Endothelial cell of umbilical vein (primary cell): ENCODE measurements around the gene ZNF511. TPM values are rescaled to one million over a fixed set of nuclear protein-coding genes. Genes with fewer than 3 reads are reported as not detected.

Experiments
- BruUV-seq: library from RNA; stranded (reverse); fragments of 400-500 nt; replicated peaks from 2 replicates; lab custom pipeline; 2021; lab: Mats Ljungman, UMichigan
- CTCF ChIA-PET: fragments of 300-600, 350-600 bp; sonication (Branson Sonifier 250); formaldehyde crosslinking; loops from one replicate; lab custom pipeline; 2021; ENCODE audit warnings: antibody characterized with exemption, inconsistent platforms; lab: Charles Lee
- POLR2A ChIA-PET: fragments of 300-600, 350-600 bp; sonication (Branson Sonifier 250); formaldehyde crosslinking; loops from one replicate; lab custom pipeline; 2021; ENCODE audit warnings: antibody characterized with exemption, inconsistent platforms; lab: Charles Lee
- DNase-seq: peaks from one replicate; pipeline ENCODE4 v3.0.0-alpha.2; 2011; ENCODE audit warnings: low read depth, low spot score
- FAIRE-seq: peaks from 2 replicates; lab custom pipeline; 2011; peaks lifted over from hg19 to GRCh38; lab: Jason Lieb, UNC
- H2AFZ ChIP-seq: 2 replicates; pipeline ENCODE4 v1.6.0; 2012; ENCODE audit warnings: low read depth, low read length, control low read depth, inconsistent platforms
- H3K27ac ChIP-seq: 2 replicates; pipeline ENCODE4 v1.5.1; 2011; ENCODE audit warnings: low read depth, mild to moderate bottlenecking, control low read depth, low read length, moderate library complexity; ENCODE audit not compliant: insufficient read depth
- H3K27me3 ChIP-seq, 2 experiments: 2 replicates each; pipeline versions ENCODE4 v1.6.0 to v1.6.1; 2011; ENCODE audit warnings: low read length in 2 of 2, mixed read lengths in 1 of 2; ENCODE audit not compliant: control insufficient read depth in 2 of 2, insufficient read depth in 2 of 2
- H3K36me3 ChIP-seq, 2 experiments: 2 replicates in 1 of 2; 3 replicates in 1 of 2; pipeline ENCODE4 v1.5.1; 2011; ENCODE audit warnings: low read length in 2 of 2, mild to moderate bottlenecking in 1 of 2, moderate library complexity in 1 of 2; ENCODE audit not compliant: control insufficient read depth in 2 of 2, insufficient read depth in 2 of 2; ENCODE audit errors: extremely low read depth in 1 of 2
- H3K4me1 ChIP-seq: 3 replicates; pipeline ENCODE4 v1.5.1; 2011; ENCODE audit warnings: mild to moderate bottlenecking, low read length; ENCODE audit not compliant: control insufficient read depth, insufficient read depth; ENCODE audit errors: extremely low read depth
- H3K4me2 ChIP-seq: 2 replicates; pipeline ENCODE4 v1.6.1; 2011; ENCODE audit warnings: low read length, control low read depth, mixed read lengths; ENCODE audit not compliant: insufficient read depth
- H3K4me3 ChIP-seq, 3 experiments: fragments of 200-600 bp in 1 of 3; sonication (generic), shearing (Covaris generic) in 1 of 3; replicated peaks in 1 of 3; 2 replicates each; pipeline ENCODE4 v1.5.1; 2011 to 2016; ENCODE audit warnings: control low read depth in 3 of 3, low read length in 3 of 3, mild to moderate bottlenecking in 2 of 3, inconsistent platforms in 1 of 3, low read depth in 1 of 3, moderate library complexity in 1 of 3; ENCODE audit not compliant: insufficient read depth in 1 of 3
- H3K79me2 ChIP-seq: 2 replicates; pipeline ENCODE4 v1.6.0; 2012; ENCODE audit warnings: low read length, inconsistent platforms; ENCODE audit not compliant: control insufficient read depth, insufficient read depth
- H3K9ac ChIP-seq: replicated peaks from 2 replicates; pipeline ENCODE3; 2011; ENCODE audit warnings: low read length, control low read depth; ENCODE audit not compliant: insufficient read depth; ENCODE audit errors: extremely low read depth
- H3K9me1 ChIP-seq: replicated peaks from 3 replicates; pipeline ENCODE4 v1.6.0; 2011; ENCODE audit warnings: mild to moderate bottlenecking, low read length; ENCODE audit not compliant: control insufficient read depth, insufficient read depth; ENCODE audit errors: extremely low read depth
- H3K9me3 ChIP-seq: replicated peaks from 2 replicates; pipeline ENCODE4 v1.5.1; 2012; ENCODE audit warnings: low read length, inconsistent platforms; ENCODE audit not compliant: control insufficient read depth, insufficient read depth
- H4K20me1 ChIP-seq: replicated peaks from 2 replicates; pipeline ENCODE3; 2011; ENCODE audit warnings: mild to moderate bottlenecking, low read length; ENCODE audit not compliant: control insufficient read depth, insufficient read depth; ENCODE audit errors: extremely low read depth
- EZH2 ChIP-seq: IDR thresholded peaks from 2 replicates; pipeline ENCODE4 v1.6.1; 2012; ENCODE audit warnings: borderline replicate concordance, low read depth, mild to moderate bottlenecking, moderate library complexity, low read length, inconsistent platforms; ENCODE audit not compliant: severe bottlenecking
- FOS ChIP-seq: IDR thresholded peaks from 2 replicates; pipeline ENCODE4 v1.6.1; 2011; ENCODE audit warnings: mild to moderate bottlenecking, low read length, moderate library complexity, borderline replicate concordance; ENCODE audit not compliant: insufficient read depth
- GATA2 ChIP-seq: IDR thresholded peaks from 2 replicates; pipeline ENCODE4 v1.7.0; 2011; ENCODE audit warnings: low read depth, mild to moderate bottlenecking, moderate library complexity, mixed read lengths, low read length; ENCODE audit not compliant: insufficient read length, insufficient read depth
- JUN ChIP-seq: IDR thresholded peaks from 2 replicates; pipeline ENCODE4 v1.6.1; 2011; ENCODE audit warnings: borderline replicate concordance, low read depth; ENCODE audit not compliant: insufficient read length, insufficient read depth
- MAX ChIP-seq: IDR thresholded peaks from 2 replicates; pipeline ENCODE4 v1.6.1; 2011; ENCODE audit not compliant: insufficient read depth, insufficient read length
- MYC ChIP-seq: IDR thresholded peaks from one replicate; pipeline ENCODE4 v1.6.1; 2011; ENCODE audit warnings: mild to moderate bottlenecking, low read depth, low read length
- POLR2A ChIP-seq: IDR thresholded peaks from 2 replicates; pipeline ENCODE4 v1.6.1; 2012; ENCODE audit warnings: low read depth, mild to moderate bottlenecking, control low read depth, low read length
- POLR2AphosphoS5 ChIP-seq: IDR thresholded peaks from 2 replicates; pipeline ENCODE4 v1.6.1; 2012; ENCODE audit warnings: low read depth, mild to moderate bottlenecking, control low read depth, low read length, moderate library complexity; ENCODE audit not compliant: insufficient read depth
- dilution Hi-C: fragments of 300-500 bp; cut with MboI; formaldehyde crosslinking; loops from one replicate; pipeline ENCODE4 v1.15.0; 2019; ENCODE audit warnings: low sequenced_read_pairs; ENCODE audit not compliant: extremely low pct_ligation_motif_present
- intact Hi-C: fragments of 100-400 bp; cut with micrococcal nuclease; formaldehyde crosslinking; loops from one replicate; pipeline ENCODE4 v1.10.0; 2022
- polyA plus RNA-seq, 4 experiments: library from polyadenylated mRNA; depleted of rRNA in 3 of 4; stranded (reverse) in 3 of 4; unstranded in 1 of 4; fragments of >200 nt; gene quantifications; 2 replicates each; pipeline versions ENCODE4 v1.2.1 to v1.2.3, GENCODE V29; 2011 to 2012; ENCODE audit warnings: missing spikeins in 1 of 4
- total RNA-seq: library from RNA; stranded (reverse); gene quantifications from 2 replicates; pipeline ENCODE4 v1.2.3, GENCODE V29; 2021

ZNF511 gene
- total and polyA plus RNA-seq, 2 donors (not counting 3 experiments of a cell fraction or from before 2014, with no cell fraction given): 25.6 to 37.9 TPM

GRCh38 chr10:133275684-133276092, 33.0 kb upstream of the ZNF511 start:
- intact Hi-C loops (no loop called here), dilution Hi-C loops (no loop called here)
- Histone ChIP-seq H3K4me2 (no peak overlapping the region), H4K20me1 (no peaks in the 10 kb centered on the region), H3K36me3 (peaks cover 0 to 5% of the 10 kb centered on the region in 2 experiments), H2AFZ (no peak overlapping the region), H3K9me1 (no peaks in the 10 kb centered on the region), H3K4me1 (no peaks in the 10 kb centered on the region), H3K4me3 (no peak overlapping the region), H3K9ac (no peak overlapping the region), H3K79me2 (no peaks in the 10 kb centered on the region), H3K9me3 (no peaks in the 10 kb centered on the region), H3K27me3 (peaks cover 5 to 10% of the 10 kb centered on the region in 2 experiments), H3K27ac (no peak overlapping the region)
- ChIA-PET CTCF (interaction anchor here (1.2 to 1.3 kb wide), 2 partner anchors 12 to 17 kb away, joined by 3 read pairs; no protein-coding TSS in a partner anchor), POLR2A (no interaction called here)
- TF ChIP-seq MAX (no peak), JUN (no peak), POLR2AphosphoS5 (no peak), POLR2A (no peak), EZH2 (no peak), FOS (no peak), GATA2 (no peak), MYC (no peak)
- FAIRE-seq: no peak
- DNase-seq: no peak
- no TSS peak for BruUV-seq

- no peak for DNase-seq
- CTCF ChIA-PET: interaction anchor here (1.2 to 1.3 kb wide), 2 partner anchors 12 to 17 kb away, joined by 3 read pairs; no protein-coding TSS in a partner anchor
- Histone ChIP-seq H3K79me2 (no peaks in the 10 kb centered on the region), H3K4me2 (no peak overlapping the region), H3K27ac (no peak overlapping the region), H3K4me1 (no peaks in the 10 kb centered on the region), H3K9me3 (no peaks in the 10 kb centered on the region), H3K27me3 (peaks cover 5 to 10% of the 10 kb centered on the region in 2 experiments), H2AFZ (no peak overlapping the region), H3K9me1 (no peaks in the 10 kb centered on the region), H3K36me3 (peaks cover 0 to 8% of the 10 kb centered on the region in 2 experiments), H3K9ac (no peak overlapping the region), H4K20me1 (no peaks in the 10 kb centered on the region), H3K4me3 (no peak overlapping the region)
- dilution Hi-C loops (no loop called here), intact Hi-C loops (no loop called here)
- TF ChIP-seq EZH2: peak; percentile 74
- TF ChIP-seq MAX: no peak
- TF ChIP-seq FOS: no peak
- POLR2A ChIA-PET: no interaction called here
- no TSS peak for BruUV-seq
- no peak for FAIRE-seq
Observed at GRCh38 chr10:133276100-133276434, 32.6 kb upstream of the ZNF511 start.
